ENCODE measurements around the gene PACS2.
"Not testable (repeated sequence)": the region's sequence is repeated elsewhere in the genome, so short reads cannot be mapped to it uniquely, and the experiment has no call there.

Gene PACS2

GRCh38 chr14:105332350-105332874 is 17.9 kb downstream of the PACS2 start:
- DNase-seq (ENCODE audit: low spot score) = no peak

- no peak for DNase-seq (ENCODE audit: low spot score)
These were observed 18.5 kb downstream of the PACS2 start for GRCh38 chr14:105333020-105333490.

- DNase-seq (ENCODE audit: low spot score) = no peak
These were observed 19.2 kb downstream of the PACS2 start for GRCh38 chr14:105333613-105334364.

GRCh38 chr14:105334383-105335230 is 20.1 kb downstream of the PACS2 start:
- peak; percentile 28 for DNase-seq (ENCODE audit: low spot score)

- not testable (repeated sequence) for DNase-seq (ENCODE audit: low spot score)
These were observed 20.6 kb downstream of the PACS2 start for GRCh38 chr14:105335231-105335542.

GRCh38 chr14:105335735-105336476 is 21.4 kb downstream of the PACS2 start:
- DNase-seq (ENCODE audit: low spot score) = peak; percentile 72

- DNase-seq (ENCODE audit: low spot score) = no peak
These were observed 22.1 kb downstream of the PACS2 start for GRCh38 chr14:105336477-105337287.

- DNase-seq (ENCODE audit: low spot score) = no peak
These were observed 22.9 kb downstream of the PACS2 start for GRCh38 chr14:105337433-105337832.

- peak; percentile 64 for DNase-seq (ENCODE audit: low spot score)
These were observed 23.6 kb downstream of the PACS2 start for GRCh38 chr14:105337966-105338741.

GRCh38 chr14:105340821-105341733 is 26.5 kb downstream of the PACS2 start:
- DNase-seq (ENCODE audit: low spot score) = peak; percentile 64

GRCh38 chr14:105343194-105343593 is 28.6 kb downstream of the PACS2 start:
- no peak for DNase-seq (ENCODE audit: low spot score)

- no peak for DNase-seq (ENCODE audit: low spot score)
These were observed 31.6 kb downstream of the PACS2 start for GRCh38 chr14:105346200-105346533.

GRCh38 chr14:105346876-105347586 is 32.5 kb downstream of the PACS2 start:
- no peak for DNase-seq (ENCODE audit: low spot score)

- no peak for DNase-seq (ENCODE audit: low spot score)
These were observed 33.0 kb downstream of the PACS2 start for GRCh38 chr14:105347587-105347968.

GRCh38 chr14:105348169-105348944 is 33.8 kb downstream of the PACS2 start:
- DNase-seq (ENCODE audit: low spot score) = no peak

- DNase-seq (ENCODE audit: low spot score) = no peak
These were observed 34.6 kb downstream of the PACS2 start for GRCh38 chr14:105348945-105349699.

- no peak for DNase-seq (ENCODE audit: low spot score)
These were observed 35.4 kb downstream of the PACS2 start for GRCh38 chr14:105349992-105350391.

Data from Ammon's horn (tissue), 1 donor.